H1 (cell line): Measurements from ENCODE around the gene PAOX. TPM values are rescaled to one million over a fixed set of nuclear protein-coding genes. Genes with fewer than 3 reads are reported as not detected.

Source experiments
- CTCF ChIA-PET: fragments of 300-600 bp; sonication (Branson Sonifier 250); formaldehyde crosslinking; loops from one replicate; lab custom pipeline; 2021; ENCODE audit not compliant: partially characterized antibody; lab: Charles Lee
- POLR2A ChIA-PET: fragments of 300-600 bp; sonication (Branson Sonifier 250); formaldehyde crosslinking; loops from one replicate; lab custom pipeline; 2021; ENCODE audit warnings: inconsistent platforms; ENCODE audit not compliant: partially characterized antibody; lab: Charles Lee
- DNase-seq, 2 experiments: peaks; one replicate each; pipeline versions ENCODE4 v3.0.0 to v3.0.0-alpha.2; 2010 to 2022; ENCODE audit warnings: low spot score in 2 of 2, low read depth in 1 of 2, mixed read lengths in 1 of 2
- FAIRE-seq: peaks from 2 replicates; lab custom pipeline; 2011; peaks lifted over from hg19 to GRCh38; lab: Jason Lieb, UNC
- H2AFZ ChIP-seq: 2 replicates; pipeline ENCODE4 v1.8.1; 2012; ENCODE audit warnings: low read length, inconsistent platforms
- H2AK5ac ChIP-seq: 2 replicates; pipeline ENCODE4 v1.6.1; 2013; ENCODE audit warnings: low read depth, low read length
- H2BK120ac ChIP-seq: replicated peaks from 2 replicates; pipeline ENCODE3; 2013; ENCODE audit warnings: low read depth, low read length, inconsistent platforms
- H2BK12ac ChIP-seq: 2 replicates; pipeline ENCODE4 v1.6.1; 2013; ENCODE audit warnings: low read depth, low read length
- H2BK15ac ChIP-seq: 2 replicates; pipeline ENCODE4 v1.6.1; 2013; ENCODE audit warnings: low read length
- H2BK20ac ChIP-seq: 2 replicates; pipeline ENCODE4 v1.6.1; 2013; ENCODE audit warnings: low read length
- H2BK5ac ChIP-seq: 2 replicates; pipeline ENCODE4 v1.6.1; 2013; ENCODE audit warnings: low read depth, low read length
- H3K14ac ChIP-seq: 2 replicates; pipeline ENCODE4 v1.6.1; 2013; ENCODE audit warnings: inconsistent platforms; ENCODE audit not compliant: insufficient read length
- H3K18ac ChIP-seq: 2 replicates; pipeline ENCODE4 v1.6.1; 2013; ENCODE audit warnings: low read length; ENCODE audit errors: extremely low read depth
- H3K23ac ChIP-seq: 2 replicates; pipeline ENCODE4 v1.6.1; 2013; ENCODE audit warnings: inconsistent platforms; ENCODE audit not compliant: insufficient read length
- H3K23me2 ChIP-seq: 2 replicates; pipeline ENCODE4 v1.6.1; 2013; ENCODE audit warnings: low read depth, low read length
- H3K27ac ChIP-seq: 2 replicates; pipeline ENCODE4 v1.6.1; 2011; ENCODE audit warnings: low read depth, low read length, inconsistent platforms
- H3K27me3 ChIP-seq, 4 experiments: replicated peaks in 1 of 4; 1 replicate in 1 of 4; 2 replicates in 3 of 4; pipeline versions ENCODE4 v1.6.1 to v1.8.1; 2011 to 2013; ENCODE audit warnings: low read length in 3 of 4, mild to moderate bottlenecking in 3 of 4, inconsistent platforms in 2 of 4, mixed read lengths in 2 of 4, moderate library complexity in 1 of 4; ENCODE audit not compliant: control insufficient read depth in 3 of 4, insufficient read depth in 3 of 4; ENCODE audit errors: extremely low read depth in 1 of 4
- H3K36me3 ChIP-seq, 4 experiments: 2 replicates each; pipeline versions ENCODE4 v1.6.1 to v1.8.1; 2011 to 2013; ENCODE audit warnings: mild to moderate bottlenecking in 4 of 4, low read length in 3 of 4, moderate library complexity in 2 of 4, control low read depth in 1 of 4, inconsistent platforms in 1 of 4; ENCODE audit not compliant: insufficient read depth in 4 of 4, control insufficient read depth in 2 of 4
- H3K4ac ChIP-seq: replicated peaks from 2 replicates; pipeline ENCODE3; 2013; ENCODE audit warnings: low read length, low read depth, mixed read lengths, inconsistent platforms; ENCODE audit not compliant: insufficient read length
- H3K4me1 ChIP-seq, 4 experiments: replicated peaks in 1 of 4; 1 replicate in 1 of 4; 2 replicates in 3 of 4; pipeline versions ENCODE4 v1.6.1 to v1.8.1; 2011 to 2013; ENCODE audit warnings: low read length in 3 of 4, inconsistent platforms in 2 of 4, mixed read lengths in 1 of 4; ENCODE audit not compliant: insufficient read depth in 4 of 4, control insufficient read depth in 3 of 4
- H3K4me2 ChIP-seq, 2 experiments: 2 replicates each; pipeline versions ENCODE4 v1.6.1 to v1.8.1; 2011 to 2013; ENCODE audit warnings: low read depth in 2 of 2, low read length in 2 of 2, control low read depth in 1 of 2, inconsistent platforms in 1 of 2, mild to moderate bottlenecking in 1 of 2; ENCODE audit not compliant: insufficient read depth in 1 of 2
- H3K4me3 ChIP-seq, 4 experiments: fragments of 200-600, 300-600 bp in 1 of 4; sonication (generic), shearing (Covaris generic), sonication (Bioruptor Twin) in 1 of 4; 2 replicates each; pipeline versions ENCODE4 v1.5.1 to v1.8.1; 2011 to 2016; ENCODE audit warnings: low read length in 4 of 4, low read depth in 3 of 4, control low read depth in 2 of 4, inconsistent platforms in 2 of 4, mild to moderate bottlenecking in 2 of 4, mixed read lengths in 1 of 4, moderate library complexity in 1 of 4; ENCODE audit not compliant: insufficient read depth in 2 of 4; ENCODE audit errors: extremely low read depth in 1 of 4
- H3K56ac ChIP-seq: replicated peaks from 2 replicates; pipeline ENCODE3; 2013; ENCODE audit warnings: low read depth, mild to moderate bottlenecking, mixed read lengths, low read length, inconsistent platforms; ENCODE audit not compliant: insufficient read length
- H3K79me1 ChIP-seq: 2 replicates; pipeline ENCODE4 v1.6.1; 2013; ENCODE audit warnings: low read depth, low read length, control low read depth
- H3K79me2 ChIP-seq, 2 experiments: 2 replicates each; pipeline versions ENCODE4 v1.6.1 to v1.8.1; 2012 to 2013; ENCODE audit warnings: low read length in 2 of 2, mild to moderate bottlenecking in 2 of 2, inconsistent platforms in 1 of 2; ENCODE audit not compliant: insufficient read depth in 2 of 2, control insufficient read depth in 1 of 2
- H3K9ac ChIP-seq, 4 experiments: replicated peaks in 1 of 4; 1 replicate in 1 of 4; 2 replicates in 3 of 4; pipeline versions ENCODE4 v1.6.1 to v1.8.1; 2011 to 2013; ENCODE audit warnings: low read depth in 3 of 4, low read length in 3 of 4, control low read depth in 2 of 4, mild to moderate bottlenecking in 2 of 4, moderate library complexity in 2 of 4, inconsistent platforms in 1 of 4; ENCODE audit errors: extremely low read depth in 1 of 4
- H3K9me3 ChIP-seq, 2 experiments: 2 replicates each; pipeline versions ENCODE4 v1.6.1 to v1.8.1; 2012 to 2013; ENCODE audit warnings: mild to moderate bottlenecking in 2 of 2, moderate library complexity in 2 of 2, control low read depth in 1 of 2, inconsistent platforms in 1 of 2, low read depth in 1 of 2, low read length in 1 of 2, mixed read lengths in 1 of 2; ENCODE audit not compliant: insufficient read depth in 2 of 2
- H4K20me1 ChIP-seq, 2 experiments: replicated peaks in 1 of 2; 2 replicates each; pipeline versions ENCODE3 to v1.8.1; 2011 to 2013; ENCODE audit warnings: inconsistent platforms in 2 of 2, low read length in 2 of 2, mild to moderate bottlenecking in 1 of 2; ENCODE audit not compliant: insufficient read depth in 2 of 2, control insufficient read depth in 1 of 2
- H4K5ac ChIP-seq: 2 replicates; pipeline ENCODE4 v1.6.1; 2013; ENCODE audit warnings: low read length, low read depth, mixed read lengths, inconsistent platforms; ENCODE audit not compliant: insufficient read length
- H4K8ac ChIP-seq: 2 replicates; pipeline ENCODE4 v1.8.0; 2013; ENCODE audit warnings: mild to moderate bottlenecking, moderate library complexity, low read length, inconsistent platforms; ENCODE audit not compliant: insufficient read depth; ENCODE audit errors: extremely low read depth
- H4K91ac ChIP-seq: replicated peaks from 2 replicates; pipeline ENCODE3; 2013; ENCODE audit warnings: low read length, mixed read lengths, inconsistent platforms; ENCODE audit not compliant: insufficient read length
- MAFK ChIP-seq: IDR thresholded peaks from 2 replicates; pipeline ENCODE4 v1.6.1; 2012; ENCODE audit warnings: low read depth, mild to moderate bottlenecking, improper control_type of control experiment, low read length
- WGBS, 2 experiments: shearing (Covaris generic) in 1 of 2; methylation state at CpG; one replicate each; pipeline versions ENCODE4 v1.1.6 to v1.1.7; 2013 to 2015; ENCODE audit warnings: low lambda C conversion rate in 2 of 2, mixed read lengths in 2 of 2, inconsistent platforms in 1 of 2, low coverage in 1 of 2, missing lambda C conversion rate in 1 of 2; ENCODE audit not compliant: insufficient replicate concordance in 2 of 2, insufficient coverage in 1 of 2, insufficient read length in 1 of 2; ENCODE audit errors: extremely low coverage in 1 of 2, missing lambda C conversion rate in 1 of 2; 5-methylcytosine and 5-hydroxymethylcytosine counted together
- polyA plus RNA-seq, 7 experiments: library from polyadenylated mRNA; depleted of rRNA in 3 of 7; stranded (reverse) in 5 of 7; unstranded in 2 of 7; fragments of >200 nt in 5 of 7; fragments of 200-250 nt in 2 of 7; gene quantifications; 1 replicate in 5 of 7; 2 replicates in 1 of 7; 4 replicates in 1 of 7; pipeline versions ENCODE4 v1.2.1 to v1.2.3, GENCODE V29; 2011 to 2013; ENCODE audit warnings: missing spikeins in 2 of 7, mixed read lengths in 2 of 7
- total RNA-seq: library from RNA; stranded (reverse); fragmentation: NEBNext Ultra II Directional; extraction: Animal tissue kit (Norgen Biotek cat#: 25700); gene quantifications from 2 replicates; pipeline ENCODE4 v1.2.1, GENCODE V29; 2021
- TF ChIP-seq, protein P1 (sequence below): IDR thresholded peaks from 2 replicates; pipeline ENCODE4 v1.6.1; 2011; ENCODE audit warnings: low read length, improper control_type of control experiment

Gene PAOX
- total and polyA plus RNA-seq, 2 of the 8 experiments (the other 6 are each of a cell fraction or from before 2014, with no cell fraction given) = 3.7 to 4.3 TPM

DNA sequence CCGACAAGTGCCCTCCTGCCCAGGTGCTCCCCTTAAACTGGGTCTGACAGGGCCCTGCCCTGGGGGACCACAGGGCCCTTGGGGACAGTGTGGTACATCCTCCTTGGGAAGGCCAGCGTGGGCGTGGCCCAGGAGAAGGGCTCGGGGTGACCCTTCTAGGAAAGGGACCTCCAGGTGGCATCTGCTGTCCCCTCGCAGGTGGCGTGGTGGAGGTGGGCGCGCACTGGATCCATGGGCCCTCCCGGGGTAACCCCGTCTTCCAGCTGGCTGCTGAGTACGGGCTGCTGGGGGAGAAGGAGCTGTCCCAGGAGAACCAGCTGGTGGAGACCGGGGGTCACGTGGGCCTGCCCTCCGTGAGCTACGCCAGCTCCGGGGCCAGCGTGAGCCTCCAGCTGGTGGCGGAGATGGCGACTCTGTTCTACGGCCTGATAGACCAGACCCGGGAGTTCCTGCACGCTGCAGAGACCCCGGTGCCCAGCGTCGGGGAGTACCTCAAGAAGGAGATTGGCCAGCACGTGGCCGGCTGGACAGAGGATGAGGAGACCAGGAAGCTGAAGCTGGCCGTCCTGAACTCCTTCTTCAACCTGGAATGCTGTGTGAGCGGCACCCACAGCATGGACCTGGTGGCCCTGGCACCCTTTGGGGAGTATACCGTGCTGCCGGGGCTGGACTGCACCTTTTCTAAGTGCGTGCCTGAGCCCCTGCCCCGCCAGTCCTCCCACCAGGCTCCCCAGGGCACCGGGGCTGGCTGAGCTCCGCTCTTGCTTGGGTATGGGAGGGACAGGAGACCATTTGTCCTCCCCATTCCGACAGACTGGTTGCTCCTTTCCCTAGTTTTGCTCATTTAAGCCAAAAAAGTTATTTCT, 972 bp downstream of the PAOX start:
- peak overlapping the region; percentile 51; the same call in 1 of the 2 replicates for H4K8ac ChIP-seq
- peaks cover 15% of the 10 kb centered on the region; the same call in 1 of the 2 replicates for H3K23me2 ChIP-seq
- H2BK12ac ChIP-seq = no peak overlapping the region
- WGBS, 2 experiments = 91% methylated on average over 16 of the region's 36 CpGs; no CpG with 5 or more reads in 1 of the 2 experiments
- H3K9ac ChIP-seq = peak overlapping the region in 1 of 4 experiments; percentile 19; a peak in 1 of 7 replicates
- peaks cover 0 to 4% of the 10 kb centered on the region in 2 experiments for H4K20me1 ChIP-seq
- H2BK15ac ChIP-seq = 0 out of 2 replicates have a peak overlapping the region, but pooled peaks have one; percentile 16
- no peaks in the 10 kb centered on the region for H3K79me1 ChIP-seq
- H3K56ac ChIP-seq = no peak overlapping the region
- H3K27ac ChIP-seq = no peak overlapping the region
- no peak overlapping the region for H2BK5ac ChIP-seq
- H3K4me2 ChIP-seq = peak overlapping the region; percentile 64 to 87
- ChIA-PET POLR2A (interaction anchor here (3.3 kb wide), 1 partner anchor 12 kb away, joined by 25 read pairs; the partner anchor contains the start of gene MTG1), CTCF (interaction anchor here (0.8 to 2.0 kb wide), 2 partner anchors 51 to 77 kb away, joined by 3 to 8 read pairs; no protein-coding TSS in a partner anchor)
- DNase-seq (peak in 1 of 2 experiments; percentile 59), FAIRE-seq (no peak)
- H3K9me3 ChIP-seq = no peaks in the 10 kb centered on the region
- no peak overlapping the region for H2AK5ac ChIP-seq
- no peak overlapping the region for H3K14ac ChIP-seq
- H3K23ac ChIP-seq = no peak overlapping the region
- H3K18ac ChIP-seq = no peak overlapping the region
- no peak overlapping the region for H4K5ac ChIP-seq
- no peaks in the 10 kb centered on the region for H3K79me2 ChIP-seq
- no peak overlapping the region for H3K4ac ChIP-seq
- peaks cover 8 to 44% (median 27%) of the 10 kb centered on the region in 4 experiments for H3K27me3 ChIP-seq
- H2BK20ac ChIP-seq = no peak overlapping the region
- peaks cover 0 to 3% (median under 1%) of the 10 kb centered on the region in 4 experiments; a peak in 4 of 7 replicates for H3K4me1 ChIP-seq
- peak overlapping the region; percentile 49 to 78 (median 62) for H3K4me3 ChIP-seq
- no peaks in the 10 kb centered on the region for H3K36me3 ChIP-seq
- H2BK120ac ChIP-seq = no peak overlapping the region
- H2AFZ ChIP-seq = no peak overlapping the region; the same call in 1 of the 2 replicates
- H4K91ac ChIP-seq = no peak overlapping the region
- TF ChIP-seq, protein P1, sequence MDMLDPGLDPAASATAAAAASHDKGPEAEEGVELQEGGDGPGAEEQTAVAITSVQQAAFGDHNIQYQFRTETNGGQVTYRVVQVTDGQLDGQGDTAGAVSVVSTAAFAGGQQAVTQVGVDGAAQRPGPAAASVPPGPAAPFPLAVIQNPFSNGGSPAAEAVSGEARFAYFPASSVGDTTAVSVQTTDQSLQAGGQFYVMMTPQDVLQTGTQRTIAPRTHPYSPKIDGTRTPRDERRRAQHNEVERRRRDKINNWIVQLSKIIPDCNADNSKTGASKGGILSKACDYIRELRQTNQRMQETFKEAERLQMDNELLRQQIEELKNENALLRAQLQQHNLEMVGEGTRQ = no peak
- no peak for TF ChIP-seq MAFK
